Epithelial cell of proximal tubule (primary cell): ENCODE measurements around the gene ACTN4. TPM values are rescaled to one million over a fixed set of nuclear protein-coding genes. Genes with fewer than 3 reads are reported as not detected.

Source experiments
- DNase-seq: peaks from one replicate; pipeline ENCODE4 v3.0.0-alpha.2; 2011; ENCODE audit warnings: low read depth
- H3K4me3 ChIP-seq: 2 replicates; pipeline ENCODE4 v1.5.1; 2011; ENCODE audit warnings: low read depth, mild to moderate bottlenecking, low read length
- total RNA-seq: library from RNA; depleted of rRNA; stranded (reverse); fragments of >200 nt; gene quantifications from 2 replicates; pipeline ENCODE4 v1.2.3, GENCODE V29; 2015
- TF ChIP-seq, protein P1 (sequence below): conservative IDR thresholded peaks from 2 replicates; pipeline ENCODE4 v1.5.1; 2012; ENCODE audit warnings: low read depth, mild to moderate bottlenecking, low read length

ACTN4 gene
- total RNA-seq, 1 donor from 2014 or later = 629 TPM

DNA sequence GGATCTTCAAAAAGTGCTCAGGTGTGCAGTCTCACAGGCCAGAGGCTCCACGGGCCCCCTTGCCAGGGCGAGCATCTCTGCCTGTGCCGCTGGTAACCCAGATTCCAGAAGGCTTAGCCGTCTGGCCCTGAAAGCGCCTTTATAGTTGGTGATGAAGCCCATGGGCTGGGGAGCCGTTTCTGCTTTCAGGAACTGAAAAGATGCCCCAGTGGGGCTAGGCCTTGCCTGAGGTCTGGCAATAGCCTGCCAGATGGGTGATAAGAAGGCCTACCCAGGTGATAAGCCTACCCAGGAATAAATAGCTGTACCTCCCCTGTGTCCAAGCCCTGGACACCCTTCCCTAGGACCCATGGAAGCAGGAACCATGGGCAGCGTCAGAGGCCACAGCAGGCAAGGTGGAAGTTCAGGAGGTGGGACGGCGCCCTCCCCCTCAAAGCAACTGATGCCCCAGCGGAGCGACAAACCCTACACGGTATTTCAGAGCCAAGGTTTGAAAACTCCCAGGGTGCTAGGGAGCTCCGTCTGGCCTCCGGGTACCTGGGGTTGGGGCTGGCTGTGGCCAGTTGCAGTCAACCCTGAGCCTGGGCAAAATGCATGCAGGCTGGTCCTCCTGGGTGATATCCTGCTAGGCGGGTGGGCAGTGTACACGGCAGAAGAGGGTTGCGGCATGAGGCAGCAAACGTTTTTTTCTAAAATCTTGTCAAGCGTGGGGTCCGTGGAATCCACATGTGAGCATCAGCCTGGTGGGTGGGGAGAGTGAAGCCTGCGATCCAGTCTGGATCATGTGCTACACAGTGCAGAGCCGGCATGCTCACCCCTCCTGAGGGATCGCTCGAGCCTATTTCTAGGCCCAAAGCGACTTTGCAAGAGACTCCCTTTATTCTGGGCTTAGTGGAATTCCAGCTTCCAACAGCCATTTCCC, 45.3 kb downstream of the ACTN4 start:
- no peak for DNase-seq
- peak overlapping the region; percentile 25 for H3K4me3 ChIP-seq
- TF ChIP-seq, protein P1, sequence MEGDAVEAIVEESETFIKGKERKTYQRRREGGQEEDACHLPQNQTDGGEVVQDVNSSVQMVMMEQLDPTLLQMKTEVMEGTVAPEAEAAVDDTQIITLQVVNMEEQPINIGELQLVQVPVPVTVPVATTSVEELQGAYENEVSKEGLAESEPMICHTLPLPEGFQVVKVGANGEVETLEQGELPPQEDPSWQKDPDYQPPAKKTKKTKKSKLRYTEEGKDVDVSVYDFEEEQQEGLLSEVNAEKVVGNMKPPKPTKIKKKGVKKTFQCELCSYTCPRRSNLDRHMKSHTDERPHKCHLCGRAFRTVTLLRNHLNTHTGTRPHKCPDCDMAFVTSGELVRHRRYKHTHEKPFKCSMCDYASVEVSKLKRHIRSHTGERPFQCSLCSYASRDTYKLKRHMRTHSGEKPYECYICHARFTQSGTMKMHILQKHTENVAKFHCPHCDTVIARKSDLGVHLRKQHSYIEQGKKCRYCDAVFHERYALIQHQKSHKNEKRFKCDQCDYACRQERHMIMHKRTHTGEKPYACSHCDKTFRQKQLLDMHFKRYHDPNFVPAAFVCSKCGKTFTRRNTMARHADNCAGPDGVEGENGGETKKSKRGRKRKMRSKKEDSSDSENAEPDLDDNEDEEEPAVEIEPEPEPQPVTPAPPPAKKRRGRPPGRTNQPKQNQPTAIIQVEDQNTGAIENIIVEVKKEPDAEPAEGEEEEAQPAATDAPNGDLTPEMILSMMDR = no peak

GRCh38 chr19:38693380-38694223, 46.2 kb downstream of the ACTN4 start:
- H3K4me3 ChIP-seq = peak overlapping the region; percentile 25
- DNase-seq = peak; percentile 76

DNA sequence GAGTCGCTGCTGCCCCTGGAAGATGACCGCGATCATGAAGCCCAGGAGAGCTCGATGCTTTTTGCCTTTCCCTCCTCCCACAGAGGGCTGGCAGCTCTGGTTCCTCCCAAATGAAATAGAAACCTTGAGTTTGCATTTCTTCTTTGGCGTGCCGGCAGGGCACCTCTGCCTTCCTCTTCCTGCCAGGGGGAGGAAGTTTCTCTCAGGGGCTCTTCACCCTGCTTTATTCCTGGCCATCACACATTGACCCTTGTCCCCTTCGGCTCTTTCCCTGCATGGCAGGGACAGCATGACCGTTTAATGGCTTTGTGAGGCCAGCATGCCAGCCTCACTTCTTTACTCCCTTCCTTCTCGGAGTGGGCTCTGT, 47.9 kb downstream of the ACTN4 start:
- TF ChIP-seq, protein P1 = no peak
- H3K4me3 ChIP-seq = no peak overlapping the region
- no peak for DNase-seq

More at GRCh38 chr19:38693380-38694223, 46.2 kb downstream of the ACTN4 start:
- TF ChIP-seq, protein P1 = no peak

DNA sequence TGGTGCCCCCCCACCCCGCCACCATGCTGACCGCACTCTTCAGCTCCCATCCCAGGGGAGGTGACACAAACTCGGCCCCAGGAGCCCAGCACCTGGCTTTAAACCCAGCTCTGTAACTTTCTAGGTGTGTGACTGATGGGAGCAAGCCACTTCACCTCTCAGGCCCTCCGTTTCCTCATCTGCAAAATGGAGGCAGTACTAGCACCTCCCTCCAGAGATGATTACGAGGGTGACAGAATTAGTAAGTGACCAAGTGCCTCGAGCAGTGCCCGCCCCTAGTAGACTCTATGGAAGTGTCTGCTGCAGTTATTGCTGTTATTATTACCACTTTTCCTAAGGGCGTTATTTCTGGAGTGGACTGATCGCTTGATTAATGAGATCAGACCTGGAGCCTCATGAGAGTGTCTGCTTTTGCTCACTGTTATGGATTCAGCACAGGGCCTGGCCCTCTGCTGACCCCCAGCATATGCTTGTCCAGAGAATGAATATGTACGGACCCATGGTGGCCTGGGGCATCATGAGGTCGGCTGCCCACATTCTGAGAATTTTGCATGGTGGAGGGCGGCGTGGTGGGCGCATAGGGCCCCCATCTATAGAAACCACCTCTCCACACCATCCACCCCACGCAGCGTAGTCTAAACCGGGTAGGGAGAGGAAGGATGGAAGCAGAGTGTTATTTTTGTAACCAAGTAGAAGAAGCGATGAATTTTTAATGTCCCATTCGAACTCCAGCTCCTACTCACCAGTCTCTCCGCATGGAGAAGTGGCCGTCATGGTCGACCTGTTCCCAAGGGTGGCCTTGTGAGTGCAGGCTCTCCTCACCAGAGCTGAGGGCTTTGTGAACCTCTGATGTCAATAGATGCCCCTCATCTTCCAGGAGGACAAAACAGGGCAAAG, 48.6 kb downstream of the ACTN4 start:
- no peak for DNase-seq
- H3K4me3 ChIP-seq = no peak overlapping the region
- TF ChIP-seq, protein P1 = no peak

- no peak for DNase-seq
- TF ChIP-seq, protein P1 = no peak
- no peak overlapping the region for H3K4me3 ChIP-seq
Measured at GRCh38 chr19:38696729-38697055, 49.2 kb downstream of the ACTN4 start.

- no peak for DNase-seq
- H3K4me3 ChIP-seq = no peak overlapping the region
Measured at GRCh38 chr19:38697197-38697596, 49.7 kb downstream of the ACTN4 start.

More at GRCh38 chr19:38697197-38697596, 49.7 kb downstream of the ACTN4 start:
- TF ChIP-seq, protein P1 = no peak
